ENCODE measurements around the gene DAP3.
A peak's percentile ranks its signal among the peaks of the same experiment; 100 is the strongest.
"Not testable (repeated sequence)": the region's sequence is repeated elsewhere in the genome, so short reads cannot be mapped to it uniquely, and the experiment has no call there.

Gene DAP3

GRCh38 chr1:155718524-155719115 is 29.7 kb downstream of the DAP3 start:
- not testable (repeated sequence) for DNase-seq (ENCODE audit: low read depth)

- no peak for DNase-seq (ENCODE audit: low read depth)
These were observed 30.8 kb downstream of the DAP3 start for GRCh38 chr1:155719703-155720102.

- DNase-seq (ENCODE audit: low read depth) = no peak
These were observed 36.3 kb downstream of the DAP3 start for GRCh38 chr1:155725142-155725541.

GRCh38 chr1:155729031-155729898 is 40.4 kb downstream of the DAP3 start:
- DNase-seq (ENCODE audit: low read depth) = no peak

GRCh38 chr1:155740995-155741394 is 52.1 kb downstream of the DAP3 start:
- no peak for DNase-seq (ENCODE audit: low read depth)

GRCh38 chr1:155741908-155742307 is 53.0 kb downstream of the DAP3 start:
- no peak for DNase-seq (ENCODE audit: low read depth)

GRCh38 chr1:155744711-155745283 is 55.9 kb downstream of the DAP3 start:
- DNase-seq (ENCODE audit: low read depth) = no peak

- peak; percentile 97 for DNase-seq (ENCODE audit: low read depth)
These were observed 56.7 kb downstream of the DAP3 start for GRCh38 chr1:155745284-155746228.

- DNase-seq (ENCODE audit: low read depth) = not testable (repeated sequence)
These were observed 58.7 kb downstream of the DAP3 start for GRCh38 chr1:155747586-155747985.

- not testable (repeated sequence) for DNase-seq (ENCODE audit: low read depth)
These were observed 59.2 kb downstream of the DAP3 start for GRCh38 chr1:155748141-155748540.

- not testable (repeated sequence) for DNase-seq (ENCODE audit: low read depth)
These were observed 70.1 kb downstream of the DAP3 start for GRCh38 chr1:155759017-155759416.

- no peak for DNase-seq (ENCODE audit: low read depth)
These were observed 71.2 kb downstream of the DAP3 start for GRCh38 chr1:155759966-155760630.

GRCh38 chr1:155760751-155761475 is 72.0 kb downstream of the DAP3 start:
- DNase-seq (ENCODE audit: low read depth) = no peak

GRCh38 chr1:155761736-155762405 is 73.0 kb downstream of the DAP3 start:
- DNase-seq (ENCODE audit: low read depth) = no peak

- not testable (repeated sequence) for DNase-seq (ENCODE audit: low read depth)
These were observed 74.4 kb downstream of the DAP3 start for GRCh38 chr1:155763090-155763815.

GRCh38 chr1:155763989-155764388 is 75.1 kb downstream of the DAP3 start:
- DNase-seq (ENCODE audit: low read depth) = not testable (repeated sequence)

- not testable (repeated sequence) for DNase-seq (ENCODE audit: low read depth)
These were observed 78.6 kb downstream of the DAP3 start for GRCh38 chr1:155767399-155767989.

GRCh38 chr1:155769257-155769656 is 80.4 kb downstream of the DAP3 start:
- DNase-seq (ENCODE audit: low read depth) = no peak

GRCh38 chr1:155773221-155773620 is 84.3 kb downstream of the DAP3 start:
- no peak for DNase-seq (ENCODE audit: low read depth)
